ENCODE measurements around the gene PCNX1. TPM values are rescaled to one million over a fixed set of nuclear protein-coding genes. Genes with fewer than 3 reads are reported as not detected.

The PCNX1 gene
- polyA plus RNA-seq, 3 donors, result 7.3 to 26.7 (median 8.1) TPM

- intact Hi-C loops (cut with micrococcal nuclease), result no loop called here
- Mint-ChIP-seq H3K4me1 (peaks cover 31% of the 10 kb centered on the region), H3K27me3 (ENCODE audit: low read depth in 3 of 3) (peaks cover 0 to 6% (median 0%) of the 10 kb centered on the region in 3 donors), H3K9me3 (peaks cover 0 to 3% (median 0%) of the 10 kb centered on the region in 7 donors), H3K27ac (no peak overlapping the region), H3K4me3 (no peak overlapping the region), H3K36me3 (peaks cover 0 to 3% of the 10 kb centered on the region in 2 donors)
- H3K27ac ChIP-seq (ENCODE audit: low read depth in 1 of 2, low read length in 2 of 2), result no peak overlapping the region
- H3K4me2 ChIP-seq (replicated peaks; ENCODE audit: extremely low read depth, low read length, poor library complexity, severe bottlenecking), result no peak overlapping the region
- no peaks in the 10 kb centered on the region for H4K20me1 ChIP-seq (ENCODE audit: insufficient read depth, low read length)
- no peaks in the 10 kb centered on the region for H3K27me3 ChIP-seq (ENCODE audit: control insufficient read depth in 2 of 2, insufficient read depth in 2 of 2, low read length in 2 of 2)
- no peak overlapping the region for H3K9ac ChIP-seq (ENCODE audit: insufficient read depth, low read length, poor library complexity, severe bottlenecking)
- H3K4me1 ChIP-seq (ENCODE audit: control insufficient read depth in 1 of 2, insufficient read depth in 2 of 2, low read length in 2 of 2), result peaks cover 18 to 31% of the 10 kb centered on the region in 2 donors
- H3K4me3 ChIP-seq (replicated peaks in 1 of 3; ENCODE audit: low read depth in 2 of 3, low read length in 3 of 3), result no peak overlapping the region
- no peak for DNase-seq
- H3K9me3 ChIP-seq (replicated peaks in 1 of 2; ENCODE audit: control insufficient read depth in 1 of 2, insufficient read depth in 1 of 2, low read length in 2 of 2), result no peaks in the 10 kb centered on the region
- no peak for TF ChIP-seq CTCF (IDR thresholded peaks at IDR 0.05)
- H2AFZ ChIP-seq (ENCODE audit: insufficient read depth, low read depth, low read length, poor library complexity, severe bottlenecking), result no peak overlapping the region
- no peaks in the 10 kb centered on the region for H3K36me3 ChIP-seq (replicated peaks in 1 of 2; ENCODE audit: control insufficient read depth in 1 of 2, insufficient read depth in 2 of 2, low read length in 2 of 2)
- H3K79me2 ChIP-seq (ENCODE audit: insufficient read depth, low read length), result no peaks in the 10 kb centered on the region
- 93% methylated on average over 3 of the region's 5 CpGs for WGBS (ENCODE audit: insufficient coverage)
Observed at GRCh38 chr14:70893858-70894291, 13.4 kb upstream of the PCNX1 start.

DNA sequence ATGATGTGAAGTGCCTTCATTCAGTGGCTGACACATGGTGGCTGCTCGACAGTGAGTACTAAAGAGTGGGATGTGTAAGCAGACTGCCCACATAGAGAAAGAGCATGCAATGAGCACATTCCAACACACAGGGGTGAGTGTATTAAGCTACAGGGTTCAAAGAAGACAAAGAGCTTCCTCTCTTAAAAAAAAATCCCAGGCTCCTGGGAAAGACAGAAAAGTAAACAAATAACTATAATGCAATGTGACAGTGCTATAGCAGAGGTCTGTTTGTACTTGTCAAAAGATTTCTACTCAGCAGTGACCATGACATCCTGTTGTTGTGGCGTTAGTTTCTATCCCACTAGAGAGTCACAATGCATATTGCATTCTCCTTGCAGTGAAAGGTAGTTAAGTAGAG lies 12.4 kb upstream of the PCNX1 start:
- H3K4me1 Mint-ChIP-seq, result peaks cover 32% of the 10 kb centered on the region
- no peak overlapping the region for H2AFZ ChIP-seq (ENCODE audit: insufficient read depth, low read depth, low read length, poor library complexity, severe bottlenecking)

More for the DNA sequence above, 12.4 kb upstream of the PCNX1 start:
- no peak overlapping the region for H3K27ac ChIP-seq (ENCODE audit: low read depth in 1 of 2, low read length in 2 of 2)
- no peak overlapping the region for H3K9ac ChIP-seq (ENCODE audit: insufficient read depth, low read length, poor library complexity, severe bottlenecking)
- WGBS (ENCODE audit: insufficient coverage), result no CpG with 5 or more reads among the region's 2 CpGs
- peaks cover 24 to 32% of the 10 kb centered on the region in 2 donors for H3K4me1 ChIP-seq (ENCODE audit: control insufficient read depth in 1 of 2, insufficient read depth in 2 of 2, low read length in 2 of 2)
- intact Hi-C loops (cut with micrococcal nuclease), result no loop called here
- Mint-ChIP-seq H3K27me3 (ENCODE audit: low read depth in 3 of 3) (peaks cover 0 to 6% (median 0%) of the 10 kb centered on the region in 3 donors), H3K36me3 (peaks cover 0 to 3% of the 10 kb centered on the region in 2 donors), H3K27ac (no peak overlapping the region), H3K4me3 (no peak overlapping the region), H3K9me3 (peaks cover 0 to 3% (median 0%) of the 10 kb centered on the region in 7 donors)
- no peak overlapping the region for H3K4me2 ChIP-seq (replicated peaks; ENCODE audit: extremely low read depth, low read length, poor library complexity, severe bottlenecking)
- no peak for DNase-seq
- no peaks in the 10 kb centered on the region for H4K20me1 ChIP-seq (ENCODE audit: insufficient read depth, low read length)
- no peaks in the 10 kb centered on the region for H3K9me3 ChIP-seq (replicated peaks in 1 of 2; ENCODE audit: control insufficient read depth in 1 of 2, insufficient read depth in 1 of 2, low read length in 2 of 2)
- H3K4me3 ChIP-seq (replicated peaks in 1 of 3; ENCODE audit: low read depth in 2 of 3, low read length in 3 of 3), result no peak overlapping the region
- no peak for TF ChIP-seq CTCF (IDR thresholded peaks at IDR 0.05)
- no peaks in the 10 kb centered on the region for H3K27me3 ChIP-seq (ENCODE audit: control insufficient read depth in 2 of 2, insufficient read depth in 2 of 2, low read length in 2 of 2)
- no peaks in the 10 kb centered on the region for H3K36me3 ChIP-seq (replicated peaks in 1 of 2; ENCODE audit: control insufficient read depth in 1 of 2, insufficient read depth in 2 of 2, low read length in 2 of 2)
- no peaks in the 10 kb centered on the region for H3K79me2 ChIP-seq (ENCODE audit: insufficient read depth, low read length)

Measured in CD14-positive monocyte (primary cell).